GOT3 (cell line): ENCODE measurements around the gene CHST15.

Experiments
- DNase-seq: peaks from one replicate; lab custom pipeline; 2025; ENCODE audit warnings: mixed read lengths; lab: John Stamatoyannopoulos, UW

Gene CHST15

GRCh38 chr10:124065382-124066125 lies 27.8 kb downstream of the CHST15 start:
- no peak for DNase-seq

- no peak for DNase-seq
Observed at GRCh38 chr10:124064676-124065075, 28.7 kb downstream of the CHST15 start.

- no peak for DNase-seq
Observed at GRCh38 chr10:124063750-124064603, 29.4 kb downstream of the CHST15 start.

- DNase-seq = no peak
Observed at GRCh38 chr10:124062390-124062789, 31.0 kb downstream of the CHST15 start.

GRCh38 chr10:124061030-124061429 lies 32.4 kb downstream of the CHST15 start:
- DNase-seq = no peak

- no peak for DNase-seq
Observed at GRCh38 chr10:124060148-124060720, 33.2 kb downstream of the CHST15 start.

GRCh38 chr10:124059551-124059950 lies 33.8 kb downstream of the CHST15 start:
- DNase-seq = no peak

GRCh38 chr10:124058346-124059003 lies 34.9 kb downstream of the CHST15 start:
- DNase-seq = no peak

- DNase-seq = no peak
Observed at GRCh38 chr10:124057601-124058000, 35.8 kb downstream of the CHST15 start.

GRCh38 chr10:124056337-124056980 lies 36.9 kb downstream of the CHST15 start:
- no peak for DNase-seq

- DNase-seq = no peak
Observed at GRCh38 chr10:124053971-124054370, 39.4 kb downstream of the CHST15 start.

GRCh38 chr10:124052561-124052960 lies 40.8 kb downstream of the CHST15 start:
- no peak for DNase-seq

- no peak for DNase-seq
Observed at GRCh38 chr10:124050021-124051015, 43.1 kb downstream of the CHST15 start.

GRCh38 chr10:124049484-124049883 lies 43.9 kb downstream of the CHST15 start:
- no peak for DNase-seq

GRCh38 chr10:124048371-124049290 lies 44.8 kb downstream of the CHST15 start:
- no peak for DNase-seq

GRCh38 chr10:124047427-124048152 lies 45.8 kb downstream of the CHST15 start:
- no peak for DNase-seq

- no peak for DNase-seq
Observed at GRCh38 chr10:124045801-124046355, 47.5 kb downstream of the CHST15 start.

GRCh38 chr10:124045276-124045675 lies 48.1 kb downstream of the CHST15 start:
- DNase-seq = no peak
